H1 (cell line): ENCODE measurements around the gene CORO7. TPM values are rescaled to one million over a fixed set of nuclear protein-coding genes. Genes with fewer than 3 reads are reported as not detected.

Source experiments
- CTCF ChIA-PET: fragments of 300-600 bp; sonication (Branson Sonifier 250); formaldehyde crosslinking; loops from one replicate; lab custom pipeline; 2021; ENCODE audit not compliant: partially characterized antibody; lab: Charles Lee
- POLR2A ChIA-PET: fragments of 300-600 bp; sonication (Branson Sonifier 250); formaldehyde crosslinking; loops from one replicate; lab custom pipeline; 2021; ENCODE audit warnings: inconsistent platforms; ENCODE audit not compliant: partially characterized antibody; lab: Charles Lee
- DNase-seq, 2 experiments: peaks; one replicate each; pipeline versions ENCODE4 v3.0.0 to v3.0.0-alpha.2; 2010 to 2022; ENCODE audit warnings: low spot score in 2 of 2, low read depth in 1 of 2, mixed read lengths in 1 of 2
- FAIRE-seq: peaks from 2 replicates; lab custom pipeline; 2011; peaks lifted over from hg19 to GRCh38; lab: Jason Lieb, UNC
- H2AFZ ChIP-seq: 2 replicates; pipeline ENCODE4 v1.8.1; 2012; ENCODE audit warnings: low read length, inconsistent platforms
- H2AK5ac ChIP-seq: 2 replicates; pipeline ENCODE4 v1.6.1; 2013; ENCODE audit warnings: low read depth, low read length
- H2BK120ac ChIP-seq: replicated peaks from 2 replicates; pipeline ENCODE3; 2013; ENCODE audit warnings: low read depth, low read length, inconsistent platforms
- H2BK12ac ChIP-seq: 2 replicates; pipeline ENCODE4 v1.6.1; 2013; ENCODE audit warnings: low read depth, low read length
- H2BK15ac ChIP-seq: 2 replicates; pipeline ENCODE4 v1.6.1; 2013; ENCODE audit warnings: low read length
- H2BK20ac ChIP-seq: 2 replicates; pipeline ENCODE4 v1.6.1; 2013; ENCODE audit warnings: low read length
- H2BK5ac ChIP-seq: 2 replicates; pipeline ENCODE4 v1.6.1; 2013; ENCODE audit warnings: low read depth, low read length
- H3K14ac ChIP-seq: 2 replicates; pipeline ENCODE4 v1.6.1; 2013; ENCODE audit warnings: inconsistent platforms; ENCODE audit not compliant: insufficient read length
- H3K18ac ChIP-seq: 2 replicates; pipeline ENCODE4 v1.6.1; 2013; ENCODE audit warnings: low read length; ENCODE audit errors: extremely low read depth
- H3K23ac ChIP-seq: 2 replicates; pipeline ENCODE4 v1.6.1; 2013; ENCODE audit warnings: inconsistent platforms; ENCODE audit not compliant: insufficient read length
- H3K23me2 ChIP-seq: 2 replicates; pipeline ENCODE4 v1.6.1; 2013; ENCODE audit warnings: low read depth, low read length
- H3K27ac ChIP-seq: 2 replicates; pipeline ENCODE4 v1.6.1; 2011; ENCODE audit warnings: low read depth, low read length, inconsistent platforms
- H3K27me3 ChIP-seq, 4 experiments: replicated peaks in 1 of 4; 1 replicate in 1 of 4; 2 replicates in 3 of 4; pipeline versions ENCODE4 v1.6.1 to v1.8.1; 2011 to 2013; ENCODE audit warnings: low read length in 3 of 4, mild to moderate bottlenecking in 3 of 4, inconsistent platforms in 2 of 4, mixed read lengths in 2 of 4, moderate library complexity in 1 of 4; ENCODE audit not compliant: control insufficient read depth in 3 of 4, insufficient read depth in 3 of 4; ENCODE audit errors: extremely low read depth in 1 of 4
- H3K36me3 ChIP-seq, 4 experiments: 2 replicates each; pipeline versions ENCODE4 v1.6.1 to v1.8.1; 2011 to 2013; ENCODE audit warnings: mild to moderate bottlenecking in 4 of 4, low read length in 3 of 4, moderate library complexity in 2 of 4, control low read depth in 1 of 4, inconsistent platforms in 1 of 4; ENCODE audit not compliant: insufficient read depth in 4 of 4, control insufficient read depth in 2 of 4
- H3K4ac ChIP-seq: replicated peaks from 2 replicates; pipeline ENCODE3; 2013; ENCODE audit warnings: low read length, low read depth, mixed read lengths, inconsistent platforms; ENCODE audit not compliant: insufficient read length
- H3K4me1 ChIP-seq, 4 experiments: replicated peaks in 1 of 4; 1 replicate in 1 of 4; 2 replicates in 3 of 4; pipeline versions ENCODE4 v1.6.1 to v1.8.1; 2011 to 2013; ENCODE audit warnings: low read length in 3 of 4, inconsistent platforms in 2 of 4, mixed read lengths in 1 of 4; ENCODE audit not compliant: insufficient read depth in 4 of 4, control insufficient read depth in 3 of 4
- H3K4me2 ChIP-seq, 2 experiments: 2 replicates each; pipeline versions ENCODE4 v1.6.1 to v1.8.1; 2011 to 2013; ENCODE audit warnings: low read depth in 2 of 2, low read length in 2 of 2, control low read depth in 1 of 2, inconsistent platforms in 1 of 2, mild to moderate bottlenecking in 1 of 2; ENCODE audit not compliant: insufficient read depth in 1 of 2
- H3K4me3 ChIP-seq, 4 experiments: fragments of 200-600, 300-600 bp in 1 of 4; sonication (generic), shearing (Covaris generic), sonication (Bioruptor Twin) in 1 of 4; 2 replicates each; pipeline versions ENCODE4 v1.5.1 to v1.8.1; 2011 to 2016; ENCODE audit warnings: low read length in 4 of 4, low read depth in 3 of 4, control low read depth in 2 of 4, inconsistent platforms in 2 of 4, mild to moderate bottlenecking in 2 of 4, mixed read lengths in 1 of 4, moderate library complexity in 1 of 4; ENCODE audit not compliant: insufficient read depth in 2 of 4; ENCODE audit errors: extremely low read depth in 1 of 4
- H3K56ac ChIP-seq: replicated peaks from 2 replicates; pipeline ENCODE3; 2013; ENCODE audit warnings: low read depth, mild to moderate bottlenecking, mixed read lengths, low read length, inconsistent platforms; ENCODE audit not compliant: insufficient read length
- H3K79me1 ChIP-seq: 2 replicates; pipeline ENCODE4 v1.6.1; 2013; ENCODE audit warnings: low read depth, low read length, control low read depth
- H3K79me2 ChIP-seq, 2 experiments: 2 replicates each; pipeline versions ENCODE4 v1.6.1 to v1.8.1; 2012 to 2013; ENCODE audit warnings: low read length in 2 of 2, mild to moderate bottlenecking in 2 of 2, inconsistent platforms in 1 of 2; ENCODE audit not compliant: insufficient read depth in 2 of 2, control insufficient read depth in 1 of 2
- H3K9ac ChIP-seq, 4 experiments: replicated peaks in 1 of 4; 1 replicate in 1 of 4; 2 replicates in 3 of 4; pipeline versions ENCODE4 v1.6.1 to v1.8.1; 2011 to 2013; ENCODE audit warnings: low read depth in 3 of 4, low read length in 3 of 4, control low read depth in 2 of 4, mild to moderate bottlenecking in 2 of 4, moderate library complexity in 2 of 4, inconsistent platforms in 1 of 4; ENCODE audit errors: extremely low read depth in 1 of 4
- H3K9me3 ChIP-seq, 2 experiments: 2 replicates each; pipeline versions ENCODE4 v1.6.1 to v1.8.1; 2012 to 2013; ENCODE audit warnings: mild to moderate bottlenecking in 2 of 2, moderate library complexity in 2 of 2, control low read depth in 1 of 2, inconsistent platforms in 1 of 2, low read depth in 1 of 2, low read length in 1 of 2, mixed read lengths in 1 of 2; ENCODE audit not compliant: insufficient read depth in 2 of 2
- H4K20me1 ChIP-seq, 2 experiments: replicated peaks in 1 of 2; 2 replicates each; pipeline versions ENCODE3 to v1.8.1; 2011 to 2013; ENCODE audit warnings: inconsistent platforms in 2 of 2, low read length in 2 of 2, mild to moderate bottlenecking in 1 of 2; ENCODE audit not compliant: insufficient read depth in 2 of 2, control insufficient read depth in 1 of 2
- H4K5ac ChIP-seq: 2 replicates; pipeline ENCODE4 v1.6.1; 2013; ENCODE audit warnings: low read length, low read depth, mixed read lengths, inconsistent platforms; ENCODE audit not compliant: insufficient read length
- H4K8ac ChIP-seq: 2 replicates; pipeline ENCODE4 v1.8.0; 2013; ENCODE audit warnings: mild to moderate bottlenecking, moderate library complexity, low read length, inconsistent platforms; ENCODE audit not compliant: insufficient read depth; ENCODE audit errors: extremely low read depth
- H4K91ac ChIP-seq: replicated peaks from 2 replicates; pipeline ENCODE3; 2013; ENCODE audit warnings: low read length, mixed read lengths, inconsistent platforms; ENCODE audit not compliant: insufficient read length
- EZH2 ChIP-seq: fragments of 200-600 bp; sonication (generic); IDR thresholded peaks from 2 replicates; pipeline ENCODE4 v1.7.1; 2012; ENCODE audit warnings: low read depth, mild to moderate bottlenecking, moderate library complexity, low read length, inconsistent platforms; ENCODE audit not compliant: severe bottlenecking
- HDAC2 ChIP-seq, 2 experiments: fragments of 300-600 bp in 1 of 2; sonication (generic) in 1 of 2; IDR thresholded peaks; 2 replicates each; pipeline ENCODE4 v1.6.1; 2011 to 2012; ENCODE audit warnings: low read depth in 2 of 2, low read length in 2 of 2, mild to moderate bottlenecking in 2 of 2, moderate library complexity in 2 of 2, borderline replicate concordance in 1 of 2, inconsistent platforms in 1 of 2
- POLR2A ChIP-seq, 2 experiments: IDR thresholded peaks; 1 replicate in 1 of 2; 2 replicates in 1 of 2; pipeline ENCODE4 v1.6.1; 2011; ENCODE audit warnings: low read depth in 2 of 2, low read length in 2 of 2, mild to moderate bottlenecking in 2 of 2; ENCODE audit errors: control extremely low read depth in 1 of 2
- RAD21 ChIP-seq, 2 experiments: IDR thresholded peaks in 1 of 2; conservative IDR thresholded peaks in 1 of 2; 2 replicates each; pipeline ENCODE4 v1.6.1; 2011; ENCODE audit warnings: low read depth in 2 of 2, low read length in 2 of 2, improper control_type of control experiment in 1 of 2, inconsistent platforms in 1 of 2, mild to moderate bottlenecking in 1 of 2, moderate library complexity in 1 of 2
- WGBS, 2 experiments: shearing (Covaris generic) in 1 of 2; methylation state at CpG; one replicate each; pipeline versions ENCODE4 v1.1.6 to v1.1.7; 2013 to 2015; ENCODE audit warnings: low lambda C conversion rate in 2 of 2, mixed read lengths in 2 of 2, inconsistent platforms in 1 of 2, low coverage in 1 of 2, missing lambda C conversion rate in 1 of 2; ENCODE audit not compliant: insufficient replicate concordance in 2 of 2, insufficient coverage in 1 of 2, insufficient read length in 1 of 2; ENCODE audit errors: extremely low coverage in 1 of 2, missing lambda C conversion rate in 1 of 2; 5-methylcytosine and 5-hydroxymethylcytosine counted together
- polyA plus RNA-seq, 7 experiments: library from polyadenylated mRNA; depleted of rRNA in 3 of 7; stranded (reverse) in 5 of 7; unstranded in 2 of 7; fragments of >200 nt in 5 of 7; fragments of 200-250 nt in 2 of 7; gene quantifications; 1 replicate in 5 of 7; 2 replicates in 1 of 7; 4 replicates in 1 of 7; pipeline versions ENCODE4 v1.2.1 to v1.2.3, GENCODE V29; 2011 to 2013; ENCODE audit warnings: missing spikeins in 2 of 7, mixed read lengths in 2 of 7
- total RNA-seq: library from RNA; stranded (reverse); fragmentation: NEBNext Ultra II Directional; extraction: Animal tissue kit (Norgen Biotek cat#: 25700); gene quantifications from 2 replicates; pipeline ENCODE4 v1.2.1, GENCODE V29; 2021

Gene CORO7
- total and polyA plus RNA-seq, 2 of the 8 experiments (the other 6 are each of a cell fraction or from before 2014, with no cell fraction given) = 25.2 to 29.8 TPM

GRCh38 chr16:4345836-4346781, 70.3 kb downstream of the CORO7 start:
- H3K23me2 ChIP-seq = no peaks in the 10 kb centered on the region; the same call in 1 of the 2 replicates
- POLR2A ChIA-PET = interaction anchor here (0.8 to 9.8 kb wide), 4 partner anchors 10 to 163 kb away, joined by 3 to 154 read pairs (median 4); no protein-coding TSS in a partner anchor

More at GRCh38 chr16:4345836-4346781, 70.3 kb downstream of the CORO7 start:
- H3K4me3 ChIP-seq = no peak overlapping the region
- no peak for FAIRE-seq
- no peak overlapping the region for H2BK120ac ChIP-seq
- H2AK5ac ChIP-seq = no peak overlapping the region
- H3K36me3 ChIP-seq = peaks cover 2 to 20% (median 2%) of the 10 kb centered on the region in 4 experiments; a peak in 5 of 8 replicates
- peaks cover 11 to 23% of the 10 kb centered on the region in 2 experiments for H4K20me1 ChIP-seq
- CTCF ChIA-PET = interaction anchor here (0.7 to 12.6 kb wide), 14 partner anchors 9 to 84 kb away, joined by 3 to 159 read pairs (median 4); no protein-coding TSS in a partner anchor
- peaks cover 0 to 4% (median 0%) of the 10 kb centered on the region in 4 experiments; a peak in 1 of 7 replicates for H3K4me1 ChIP-seq
- DNase-seq = no peak
- H2BK15ac ChIP-seq = no peak overlapping the region
- H3K79me1 ChIP-seq = peaks cover 16% of the 10 kb centered on the region; the same call in 1 of the 2 replicates
- H3K9ac ChIP-seq = no peak overlapping the region
- H2BK5ac ChIP-seq = no peak overlapping the region; the same call in 1 of the 2 replicates
- H3K23ac ChIP-seq = no peak overlapping the region
- H3K79me2 ChIP-seq = peaks cover 18 to 73% of the 10 kb centered on the region in 2 experiments
- no peak overlapping the region for H2BK20ac ChIP-seq
- no peak overlapping the region for H3K14ac ChIP-seq
- H4K5ac ChIP-seq = no peak overlapping the region
- H3K4ac ChIP-seq = no peak overlapping the region
- no peak overlapping the region for H3K56ac ChIP-seq
- peaks cover 5 to 6% of the 10 kb centered on the region in 2 experiments; a peak in 1 of 4 replicates for H3K9me3 ChIP-seq
- no peak overlapping the region for H4K91ac ChIP-seq
- H3K4me2 ChIP-seq = no peak overlapping the region
- H3K27me3 ChIP-seq = no peaks in the 10 kb centered on the region
- no peak overlapping the region for H3K18ac ChIP-seq
- 90% methylated on average over 14 of the region's 14 CpGs; no CpG with 5 or more reads in 1 of the 2 experiments for WGBS, 2 experiments
- no peak overlapping the region for H2AFZ ChIP-seq
- no peak overlapping the region for H2BK12ac ChIP-seq
- H4K8ac ChIP-seq = no peak overlapping the region
- no peak overlapping the region for H3K27ac ChIP-seq
- TF ChIP-seq HDAC2 (IDR thresholded peaks at IDR 0.05; ENCODE audit: borderline replicate concordance in 1 of 2, low read depth in 2 of 2, low read length in 2 of 2) (no peak), POLR2A (IDR thresholded peaks at IDR 0.05; ENCODE audit: control extremely low read depth in 1 of 2, low read depth in 2 of 2, low read length in 2 of 2) (no peak), RAD21 (IDR thresholded peaks at IDR 0.05 in 1 of 2, conservative IDR thresholded peaks at IDR 0.05 in 1 of 2; ENCODE audit: low read depth in 2 of 2, low read length in 2 of 2) (no peak), EZH2 (no peak)
- TF ChIP-seq, all 59 proteins: peak for 0
